Tibial nerve (tissue), 4 donors: ENCODE data around the gene YBX2. TPM values are rescaled to one million over a fixed set of nuclear protein-coding genes. Genes with fewer than 3 reads are reported as not detected.
"Not testable (repeated sequence)": the region's sequence is repeated elsewhere in the genome, so short reads cannot be mapped to it uniquely, and the experiment has no call there.

Source experiments
- DNase-seq, 2 donors: peaks; one replicate each; pipeline ENCODE4 v3.0.0-alpha.2; 2019; ENCODE audit warnings: low spot score in 2 of 2
- H3K27ac ChIP-seq, 4 donors: fragments of 200-600 bp; sonication (generic) in 3 of 4; one replicate each; pipeline ENCODE4 v1.5.1; 2017 to 2019; ENCODE audit warnings: mild to moderate bottlenecking in 1 of 4
- H3K27me3 ChIP-seq, 2 donors: fragments of 200-600 bp; sonication (generic) in 1 of 2; one replicate each; pipeline versions ENCODE4 v1.5.1 to v1.6.0; 2017 to 2019
- H3K36me3 ChIP-seq, 3 donors: fragments of 200-600 bp; sonication (generic); one replicate each; pipeline ENCODE4 v1.5.1; 2018 to 2019
- H3K4me1 ChIP-seq, 4 donors: fragments of 200-600 bp; sonication (generic) in 3 of 4; one replicate each; pipeline ENCODE4 v1.5.1; 2017 to 2019
- H3K4me3 ChIP-seq, 4 donors: fragments of 200-600 bp; sonication (generic) in 3 of 4; one replicate each; pipeline ENCODE4 v1.5.1; 2017 to 2019; ENCODE audit warnings: mild to moderate bottlenecking in 1 of 4, moderate library complexity in 1 of 4
- H3K9me3 ChIP-seq, 4 donors: fragments of 200-600 bp; sonication (generic) in 3 of 4; one replicate each; pipeline ENCODE4 v1.5.1; 2017 to 2019
- EP300 ChIP-seq, 2 donors: sonication (generic); formaldehyde crosslinking; IDR thresholded peaks; one replicate each; pipeline ENCODE4 v1.6.1; 2017; ENCODE audit warnings: antibody characterized with exemption in 2 of 2, mild to moderate bottlenecking in 1 of 2
- POLR2A ChIP-seq, 2 donors: fragments of 450-650 bp; IDR thresholded peaks; one replicate each; pipeline ENCODE4 v1.6.1; 2017; ENCODE audit warnings: antibody characterized with exemption in 2 of 2, mild to moderate bottlenecking in 2 of 2, moderate library complexity in 2 of 2
- WGBS, 2 donors: methylation state at CpG; one replicate each; pipeline ENCODE4 v1.1.5; 2018; 5-methylcytosine and 5-hydroxymethylcytosine counted together
- total RNA-seq, 4 donors: library from RNA; depleted of rRNA; stranded (reverse); fragments of >200 nt; gene quantifications; one replicate each; pipeline ENCODE4 v1.1.0, GENCODE V29; 2016
- TF ChIP-seq, protein P1 (sequence below), 5 experiments: fragments of 200-600 bp in 3 of 5; fragments of 450-650 bp in 2 of 5; sonication (generic) in 3 of 5; IDR thresholded peaks; one replicate each; pipeline ENCODE4 v1.5.1; 2016 to 2019; ENCODE audit warnings: antibody characterized with exemption in 5 of 5, mild to moderate bottlenecking in 3 of 5, moderate library complexity in 2 of 5

Gene YBX2
- total RNA-seq = 1 to 10 TPM in 1 of 4 donors, under 1 TPM in 3; under 0.01 to 2.1 (median 0.52) TPM

DNA sequence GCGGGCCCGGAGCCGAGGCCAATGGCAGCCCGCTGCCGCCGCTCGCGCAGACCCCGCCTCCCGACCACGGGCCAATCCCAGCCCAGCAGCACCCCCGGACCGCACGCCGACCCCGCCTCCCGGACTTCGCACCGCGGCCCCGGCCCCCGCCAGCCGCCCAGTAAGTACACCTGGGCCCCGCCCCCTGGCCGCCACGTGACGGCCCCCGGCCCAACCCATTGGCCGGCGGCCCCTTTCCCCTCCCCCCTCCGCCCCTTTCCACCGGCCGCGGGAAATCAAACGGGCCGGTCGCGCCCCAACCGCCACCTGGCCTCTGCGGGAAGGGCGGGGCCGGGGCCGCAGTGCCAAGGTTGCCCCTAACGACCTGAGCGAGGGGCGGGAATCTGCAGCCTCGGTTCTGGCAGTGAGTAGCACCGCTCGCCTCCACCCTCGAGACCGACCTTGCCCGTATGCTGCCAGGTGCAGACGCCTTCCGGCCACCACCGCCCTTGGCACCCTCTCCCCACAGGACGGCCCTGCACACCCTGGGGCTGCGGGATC, at the start of gene YBX2:
Gene YBX2, minus strand, starts transcription at position 26 of the 540 bp plus-strand sequence. CDS start 139 bp downstream, outside the sequence.
- Histone ChIP-seq H3K4me3 (peak within 1 kb of the TSS; percentile 1 to 45 (median 23)), H3K27ac (peak within 1 kb of the TSS in 1 of 4 donors; percentile 26), H3K9me3 (no peaks in the 10 kb centered on the region), H3K27me3 (peaks cover 0 to 60% of the 10 kb centered on the region in 2 donors), H3K4me1 (peaks cover 0 to 38% (median 25%) of the 10 kb centered on the region in 4 donors), H3K36me3 (no peaks in the 10 kb centered on the region)
- DNase-seq = no peak
- TF ChIP-seq, protein P1, sequence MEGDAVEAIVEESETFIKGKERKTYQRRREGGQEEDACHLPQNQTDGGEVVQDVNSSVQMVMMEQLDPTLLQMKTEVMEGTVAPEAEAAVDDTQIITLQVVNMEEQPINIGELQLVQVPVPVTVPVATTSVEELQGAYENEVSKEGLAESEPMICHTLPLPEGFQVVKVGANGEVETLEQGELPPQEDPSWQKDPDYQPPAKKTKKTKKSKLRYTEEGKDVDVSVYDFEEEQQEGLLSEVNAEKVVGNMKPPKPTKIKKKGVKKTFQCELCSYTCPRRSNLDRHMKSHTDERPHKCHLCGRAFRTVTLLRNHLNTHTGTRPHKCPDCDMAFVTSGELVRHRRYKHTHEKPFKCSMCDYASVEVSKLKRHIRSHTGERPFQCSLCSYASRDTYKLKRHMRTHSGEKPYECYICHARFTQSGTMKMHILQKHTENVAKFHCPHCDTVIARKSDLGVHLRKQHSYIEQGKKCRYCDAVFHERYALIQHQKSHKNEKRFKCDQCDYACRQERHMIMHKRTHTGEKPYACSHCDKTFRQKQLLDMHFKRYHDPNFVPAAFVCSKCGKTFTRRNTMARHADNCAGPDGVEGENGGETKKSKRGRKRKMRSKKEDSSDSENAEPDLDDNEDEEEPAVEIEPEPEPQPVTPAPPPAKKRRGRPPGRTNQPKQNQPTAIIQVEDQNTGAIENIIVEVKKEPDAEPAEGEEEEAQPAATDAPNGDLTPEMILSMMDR (IDR thresholded peaks at IDR 0.05) = no peak
- TF ChIP-seq POLR2A (IDR thresholded peaks at IDR 0.05) = no peak
- TF ChIP-seq EP300 (IDR thresholded peaks at IDR 0.05) = no peak
- WGBS, 2 donors = 3 to 6% methylated on average over 8 to 16 of the region's 57 CpGs

DNA sequence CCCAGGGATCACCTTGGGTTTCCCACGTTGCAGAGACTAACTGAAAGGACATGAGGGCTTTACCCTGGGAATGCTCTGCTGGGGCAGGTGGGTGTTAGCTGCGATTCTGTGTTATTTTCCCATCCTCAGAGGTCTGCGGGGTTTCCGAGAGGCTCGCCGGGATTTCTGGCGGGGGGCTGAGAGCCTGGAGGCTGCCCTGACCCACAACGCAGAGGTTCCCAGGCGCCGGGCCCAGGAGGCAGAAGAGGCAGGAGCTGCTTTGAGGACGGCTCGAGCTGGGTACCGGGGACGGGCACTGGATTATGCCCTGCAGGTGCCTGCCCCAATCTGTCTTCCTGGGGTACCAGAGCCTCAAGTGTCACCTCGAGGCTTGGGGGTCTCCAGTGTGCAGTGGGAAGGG, 48.8 kb upstream of the YBX2 start:
- H3K36me3 ChIP-seq = no peaks in the 10 kb centered on the region
- no peak overlapping the region for H3K4me3 ChIP-seq
- DNase-seq = no peak
- H3K9me3 ChIP-seq = no peaks in the 10 kb centered on the region
- TF ChIP-seq EP300 (IDR thresholded peaks at IDR 0.05) (no peak), POLR2A (IDR thresholded peaks at IDR 0.05) (no peak)
- TF ChIP-seq, protein P1 (IDR thresholded peaks at IDR 0.05) = no peak
- peaks cover 0 to 18% (median 0%) of the 10 kb centered on the region in 4 donors for H3K4me1 ChIP-seq
- peaks cover 0 to 3% of the 10 kb centered on the region in 2 donors for H3K27me3 ChIP-seq
- no peak overlapping the region for H3K27ac ChIP-seq
- 66 to 77% methylated on average over 11 to 15 of the region's 15 CpGs for WGBS, 2 donors

DNA sequence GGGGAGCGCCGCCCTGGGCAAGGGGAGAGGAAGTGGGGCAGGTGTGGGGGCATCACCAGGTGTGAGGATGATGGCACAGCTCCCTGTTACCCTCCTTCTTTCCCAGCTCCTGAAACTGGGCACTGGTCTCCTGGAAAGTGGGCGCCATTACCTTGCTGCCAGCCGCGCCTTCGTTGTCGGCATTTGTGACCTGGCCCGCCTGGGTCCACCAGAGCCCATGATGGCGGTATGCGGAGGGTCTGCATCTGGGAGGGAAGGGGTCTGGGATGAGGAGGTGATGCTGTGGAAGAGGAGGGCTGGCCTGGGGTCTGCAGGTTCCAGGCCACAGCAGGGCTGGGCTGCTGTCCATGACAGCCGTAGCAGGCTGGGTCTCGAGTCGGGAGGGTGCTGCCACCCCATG, 47.4 kb upstream of the YBX2 start:
- H3K36me3 ChIP-seq = no peaks in the 10 kb centered on the region
- no peak for TF ChIP-seq EP300 (IDR thresholded peaks at IDR 0.05)
- TF ChIP-seq, protein P1 (IDR thresholded peaks at IDR 0.05) = no peak
- TF ChIP-seq POLR2A (IDR thresholded peaks at IDR 0.05) = no peak
- WGBS, 2 donors = 88 to 92% methylated on average over 13 of the region's 13 CpGs
- no peaks in the 10 kb centered on the region for H3K9me3 ChIP-seq
- no peak overlapping the region for H3K4me3 ChIP-seq
- peaks cover 0 to 13% of the 10 kb centered on the region in 2 donors for H3K27me3 ChIP-seq
- DNase-seq = no peak
- H3K4me1 ChIP-seq = peaks cover 0 to 10% (median 0%) of the 10 kb centered on the region in 4 donors
- H3K27ac ChIP-seq = no peak overlapping the region

DNA sequence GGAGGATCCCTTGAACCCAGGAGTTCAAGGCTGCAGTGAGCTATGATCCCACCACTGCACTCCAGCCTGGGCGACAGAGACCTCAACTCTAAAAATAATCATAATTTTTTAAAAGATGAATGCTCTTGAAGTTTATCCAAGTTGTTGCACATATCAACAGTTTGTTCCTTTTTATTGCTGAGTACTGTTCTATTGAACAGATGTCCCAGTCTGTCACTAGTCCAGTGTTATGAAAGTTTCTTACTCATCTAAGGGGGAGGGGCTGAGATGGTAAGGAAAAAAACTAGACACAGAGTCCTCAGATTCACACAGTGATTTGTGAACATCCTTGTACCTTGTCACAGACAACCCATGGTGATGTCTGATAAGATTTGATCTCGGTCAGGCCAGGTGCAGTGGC, 45.7 kb upstream of the YBX2 start:
- no peaks in the 10 kb centered on the region for H3K36me3 ChIP-seq
- TF ChIP-seq POLR2A (IDR thresholded peaks at IDR 0.05) (no peak), EP300 (IDR thresholded peaks at IDR 0.05) (no peak)
- TF ChIP-seq, protein P1 (IDR thresholded peaks at IDR 0.05) = no peak
- no peak for DNase-seq
- H3K4me1 ChIP-seq = peaks cover 0 to under 1% (median 0%) of the 10 kb centered on the region in 4 donors
- no peak overlapping the region for H3K4me3 ChIP-seq
- 79 to 84% methylated on average over 2 of the region's 2 CpGs for WGBS, 2 donors
- H3K9me3 ChIP-seq = no peaks in the 10 kb centered on the region
- peaks cover 0 to 30% of the 10 kb centered on the region in 2 donors for H3K27me3 ChIP-seq
- H3K27ac ChIP-seq = no peak overlapping the region

DNA sequence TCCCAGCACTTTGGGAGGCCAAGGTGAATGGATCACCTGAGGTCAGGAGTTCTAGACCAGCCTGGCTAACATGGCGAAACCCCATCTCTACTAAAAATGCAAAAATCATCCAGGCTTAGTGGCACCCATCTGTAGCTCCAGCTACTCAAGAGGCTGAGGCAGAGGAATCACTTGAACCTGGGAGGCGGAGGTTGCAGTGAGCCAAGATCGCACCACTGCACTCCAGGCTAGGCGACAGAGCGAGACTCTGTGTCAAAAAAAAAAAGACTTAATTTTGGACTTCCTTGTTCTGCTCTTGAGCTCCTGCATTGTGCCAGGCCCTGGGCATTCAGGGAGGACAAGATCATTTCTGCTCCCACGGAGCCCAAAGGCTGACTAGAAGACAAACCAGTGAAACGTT, 43.2 kb upstream of the YBX2 start:
- not testable (repeated sequence) for H3K36me3 ChIP-seq, DNase-seq, H3K4me3 ChIP-seq, H3K4me1 ChIP-seq, H3K9me3 ChIP-seq, H3K27ac ChIP-seq
- peaks cover 0 to 49% of the 10 kb centered on the region in 2 donors for H3K27me3 ChIP-seq
- WGBS, 2 donors = 73 to 74% methylated on average over 7 of the region's 7 CpGs
